Posterior vena cava (tissue), 2 donors: ENCODE measurements around the gene CABLES1. TPM values are rescaled to one million over a fixed set of nuclear protein-coding genes. Genes with fewer than 3 reads are reported as not detected.
"Not testable (repeated sequence)": the region's sequence is repeated elsewhere in the genome, so short reads cannot be mapped to it uniquely, and the experiment has no call there.

ENCODE experiments used
- DNase-seq: peaks from one replicate; pipeline ENCODE4 v3.0.0-alpha.2; 2020; ENCODE audit warnings: low spot score
- intact Hi-C, 2 donors: fragments of 100-400 bp; cut with DNase I; formaldehyde crosslinking; loops; one replicate each; pipeline versions ENCODE4 v1.14.1 to v1.14.2; 2022 to 2023
- long read RNA-seq, 2 donors: library from polyadenylated mRNA; unstranded; transcript quantifications; one replicate each; pipeline ENCODE4 v2.0.0, GENCODE V29; 2020 to 2021
- total RNA-seq, 2 donors: library from RNA; stranded (reverse); fragmentation: NEBNext Ultra II Directional; extraction: Animal tissue kit (Norgen Biotek cat#: 25700); gene quantifications; one replicate each; pipeline ENCODE4 v1.2.1, GENCODE V29; 2021
- donor health status: DM: yes; HTN: yes; CAD: no.
- donor health status: DM: yes; HTN: yes; CAD: no.

CABLES1 gene, protein sequence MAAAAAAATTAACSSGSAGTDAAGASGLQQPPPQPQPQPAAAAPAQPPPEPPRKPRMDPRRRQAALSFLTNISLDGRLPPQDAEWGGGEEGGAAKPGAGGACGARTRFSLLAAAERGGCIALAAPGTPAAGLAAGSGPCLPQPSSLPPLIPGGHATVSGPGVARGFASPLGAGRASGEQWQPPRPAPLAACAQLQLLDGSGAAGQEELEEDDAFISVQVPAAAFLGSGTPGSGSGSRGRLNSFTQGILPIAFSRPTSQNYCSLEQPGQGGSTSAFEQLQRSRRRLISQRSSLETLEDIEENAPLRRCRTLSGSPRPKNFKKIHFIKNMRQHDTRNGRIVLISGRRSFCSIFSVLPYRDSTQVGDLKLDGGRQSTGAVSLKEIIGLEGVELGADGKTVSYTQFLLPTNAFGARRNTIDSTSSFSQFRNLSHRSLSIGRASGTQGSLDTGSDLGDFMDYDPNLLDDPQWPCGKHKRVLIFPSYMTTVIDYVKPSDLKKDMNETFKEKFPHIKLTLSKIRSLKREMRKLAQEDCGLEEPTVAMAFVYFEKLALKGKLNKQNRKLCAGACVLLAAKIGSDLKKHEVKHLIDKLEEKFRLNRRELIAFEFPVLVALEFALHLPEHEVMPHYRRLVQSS
- total RNA-seq, result 10 to 100 TPM in 1 of 2 donors, 1 to 10 TPM in 1; 9.3 to 10.8 TPM
- long read RNA-seq, donor 1, full-length matches to known transcripts, result 5 of 9 reads
- long read RNA-seq, donor 1, partial matches to known transcripts, result 1 of 9 reads
- long read RNA-seq, donor 1, other reads (novel, unspliced or antisense), result 3 of 9 reads
- long read RNA-seq, donor 2, partial matches to known transcripts, result 1 of 3 reads
- long read RNA-seq, donor 2, other reads (novel, unspliced or antisense), result 2 of 3 reads

DNA sequence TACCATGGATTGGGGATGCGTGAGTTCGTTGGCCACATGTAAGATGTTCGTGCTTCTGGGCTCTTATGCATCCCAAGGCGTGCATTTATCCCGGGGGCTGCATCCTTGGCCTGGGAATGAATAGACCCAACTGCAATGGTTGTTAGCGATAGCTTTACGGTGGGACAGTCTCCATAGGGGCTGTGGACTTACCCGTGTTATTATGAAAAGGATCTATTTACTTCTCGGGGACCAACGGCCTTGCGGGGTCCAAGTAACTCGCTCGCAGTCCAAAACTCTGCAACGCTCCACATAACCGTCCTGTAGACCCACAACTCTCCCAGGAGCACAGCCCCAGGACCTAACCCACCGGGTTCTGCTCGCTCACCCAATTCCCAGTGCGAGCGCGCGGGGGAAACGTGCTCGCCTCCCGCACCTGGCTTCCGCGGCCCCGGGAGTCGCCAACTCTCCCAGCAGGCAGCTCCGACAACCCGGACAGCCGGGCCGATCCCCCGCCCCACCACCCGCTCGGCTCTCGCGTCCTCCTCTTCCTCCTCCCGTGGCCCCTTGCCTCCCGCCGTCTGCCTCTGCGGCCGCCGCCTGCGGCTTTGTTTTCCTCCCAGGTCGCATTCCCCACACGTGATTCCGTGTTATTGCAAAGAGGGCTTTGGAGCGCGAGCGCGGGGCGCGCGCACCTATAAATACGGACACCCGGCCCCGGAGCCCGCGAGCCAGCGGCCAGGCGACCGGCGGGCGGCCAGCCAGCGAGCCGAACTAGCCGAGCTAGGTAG lies at the start of gene CABLES1:
TSS of gene CABLES1 (plus strand) at position 706 of the 770 bp plus-strand sequence. CDS start 278 bp downstream, outside the sequence.
- peak; percentile 89 for DNase-seq
- intact Hi-C loops, result loop anchor here (5.0 to 10.0 kb wide), 4 partner anchors 97 to 230 kb away; no protein-coding TSS in a partner anchor

- DNase-seq, result no peak
- intact Hi-C loops, result no loop called here
These were observed 47.9 kb upstream of the CABLES1 start for GRCh38 chr18:23087352-23087751.

DNA sequence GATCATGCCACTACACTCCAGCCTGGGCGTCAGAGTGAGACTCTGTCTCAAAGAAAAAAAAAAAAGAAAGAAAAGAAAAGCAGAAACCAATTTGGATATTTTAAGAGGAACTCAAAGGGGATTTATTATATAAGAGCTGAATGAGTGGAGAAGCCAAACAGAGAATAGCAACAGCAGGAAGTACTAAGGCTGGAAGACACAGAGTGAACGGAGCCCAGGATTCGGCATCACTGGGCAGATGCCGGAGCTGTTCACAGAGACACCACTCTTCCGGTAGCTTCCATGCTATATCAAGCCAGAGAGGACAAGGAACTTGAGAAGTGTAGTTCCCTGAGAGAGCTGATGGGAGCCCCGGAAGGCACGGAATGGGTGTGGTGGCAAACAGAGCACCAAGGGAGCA lies 47.0 kb upstream of the CABLES1 start:
- no peak for DNase-seq
- intact Hi-C loops, result no loop called here

- intact Hi-C loops, result not testable (repeated sequence)
- DNase-seq, result peak; percentile 40
These were observed 44.0 kb upstream of the CABLES1 start for GRCh38 chr18:23091017-23091993.

DNA sequence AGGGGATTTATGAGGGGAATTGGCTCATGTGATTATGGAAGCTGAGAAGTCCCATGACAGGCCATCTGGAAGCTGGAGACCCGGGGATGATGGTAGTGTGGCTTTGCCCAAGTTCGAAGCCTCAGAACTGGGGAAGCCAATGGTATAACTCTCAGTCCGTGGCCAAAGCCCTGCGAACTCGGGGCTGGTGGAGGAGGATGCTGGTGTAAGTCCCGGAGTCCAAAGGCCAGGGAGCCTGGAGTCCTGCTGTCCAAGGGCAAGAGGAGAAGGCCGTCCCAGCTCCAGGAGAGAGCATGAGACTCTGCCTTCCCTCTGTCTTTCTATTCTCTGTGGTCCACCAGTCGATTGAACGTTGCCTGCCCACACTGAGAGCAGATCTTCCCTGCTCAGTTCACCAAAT lies 43.2 kb upstream of the CABLES1 start:
- DNase-seq, result peak; percentile 72
- intact Hi-C loops, result no loop called here

DNA sequence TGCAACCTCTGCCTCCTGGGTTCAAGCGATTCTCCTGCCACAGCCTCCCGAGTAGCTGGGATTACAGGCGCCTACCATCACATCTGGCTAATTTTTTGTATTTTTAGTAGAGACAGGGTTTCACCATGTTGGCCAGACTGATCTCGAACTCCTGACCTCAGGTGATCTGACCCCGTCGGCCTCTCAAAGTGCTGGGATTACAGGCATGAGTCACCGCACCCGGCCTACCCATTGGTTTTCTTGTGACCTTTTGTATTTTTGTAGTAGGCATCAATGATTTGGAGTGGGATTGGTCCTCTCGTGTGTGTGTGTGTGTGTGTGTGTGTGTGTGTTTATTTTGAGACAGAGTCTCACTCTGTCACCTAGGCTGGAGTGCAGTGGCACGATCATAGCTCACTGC lies 42.2 kb upstream of the CABLES1 start:
- intact Hi-C loops, result not testable (repeated sequence)

GRCh38 chr18:23093772-23094171 lies 41.5 kb upstream of the CABLES1 start:
- intact Hi-C loops, result no loop called here
- DNase-seq, result no peak

More for the DNA sequence above, 42.2 kb upstream of the CABLES1 start:
- peak; percentile 47 for DNase-seq

- intact Hi-C loops, result no loop called here
- DNase-seq, result no peak
These were observed 40.7 kb upstream of the CABLES1 start for GRCh38 chr18:23094411-23095190.

DNA sequence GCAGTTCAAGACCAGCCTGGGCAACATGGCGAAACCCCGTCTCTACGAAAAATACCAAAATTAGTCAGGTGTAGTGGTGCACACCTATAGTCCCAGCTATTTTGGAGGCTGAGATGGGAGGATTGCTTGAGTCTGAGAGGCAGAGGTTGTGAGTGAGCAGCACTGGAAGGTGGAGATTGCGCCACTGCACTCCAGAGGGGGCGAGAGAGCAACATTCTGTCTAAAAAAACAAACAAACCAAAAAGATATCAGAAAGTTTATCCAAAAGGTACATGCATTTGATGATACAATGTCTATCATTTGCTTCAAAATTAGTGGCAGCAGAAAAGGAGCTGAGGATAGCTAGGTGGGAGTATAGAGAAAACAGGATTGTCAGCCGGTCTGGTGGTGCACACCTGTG lies 39.8 kb upstream of the CABLES1 start:
- DNase-seq, result no peak
- intact Hi-C loops, result no loop called here

DNA sequence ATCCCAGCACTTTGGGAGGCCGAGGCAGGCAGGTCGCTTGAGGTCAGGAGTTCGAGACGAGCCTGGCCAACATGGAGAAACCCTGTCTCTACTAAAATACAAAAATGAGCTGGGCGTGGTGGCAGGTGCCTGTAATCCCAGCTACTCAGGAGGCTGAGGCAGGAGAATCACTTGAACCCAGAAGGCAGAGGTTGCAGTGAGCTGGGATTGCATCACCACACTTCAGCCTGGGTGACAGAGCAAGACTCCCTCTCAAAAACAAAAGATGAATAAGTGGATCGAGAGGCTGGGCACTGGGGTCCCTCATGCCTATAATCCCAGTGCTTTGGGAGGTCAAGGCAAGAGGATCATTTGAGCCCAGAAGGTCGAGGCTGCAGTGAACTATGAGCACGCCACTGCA lies 38.3 kb upstream of the CABLES1 start:
- DNase-seq, result not testable (repeated sequence)

DNA sequence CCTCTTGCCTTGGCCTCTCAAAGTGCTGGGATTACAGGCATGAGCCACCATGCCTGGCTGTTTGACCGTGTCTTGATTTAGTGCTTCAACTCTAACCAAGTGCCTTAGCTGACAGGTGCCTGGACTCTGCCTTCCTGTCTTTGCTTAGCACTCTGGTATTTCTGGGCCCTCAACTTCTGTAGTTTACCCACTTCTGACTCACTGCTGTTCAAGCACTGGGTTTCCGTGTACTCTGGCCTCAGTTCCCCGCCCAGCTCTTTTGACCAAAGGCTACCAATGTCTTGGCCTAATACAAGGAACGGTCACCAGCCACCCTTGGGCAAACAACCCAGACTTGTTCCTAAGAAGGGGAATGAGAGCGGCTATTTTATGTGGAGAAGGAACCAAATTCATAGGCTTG lies 35.7 kb upstream of the CABLES1 start:
- DNase-seq, result no peak
- intact Hi-C loops, result no loop called here

More for the DNA sequence above, 38.3 kb upstream of the CABLES1 start:
- intact Hi-C loops, result not testable (repeated sequence)

GRCh38 chr18:23101861-23102432 lies 33.3 kb upstream of the CABLES1 start:
- DNase-seq, result peak; percentile 17
- intact Hi-C loops, result no loop called here

- DNase-seq, result peak; percentile 37
These were observed 32.6 kb upstream of the CABLES1 start for GRCh38 chr18:23102493-23103261.

DNA sequence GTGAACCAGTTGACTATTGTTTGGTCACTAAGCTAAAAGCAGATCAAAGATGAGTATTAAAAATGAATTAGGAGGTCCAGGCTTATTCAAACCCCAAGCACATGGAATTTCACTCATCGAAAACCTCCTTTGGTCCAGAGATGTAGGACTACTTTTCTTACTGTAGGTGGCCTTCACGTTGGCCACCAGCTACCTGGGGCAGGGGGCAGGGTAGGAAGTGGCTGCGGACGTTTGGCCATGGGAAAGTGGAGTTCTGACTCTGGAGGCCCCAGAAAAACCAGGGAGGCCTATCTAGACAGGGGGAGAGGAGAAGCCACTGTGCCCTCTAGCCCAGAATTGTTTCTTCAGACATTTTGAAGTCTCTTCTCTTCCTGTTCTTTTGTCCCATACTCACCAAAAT lies 31.8 kb upstream of the CABLES1 start:
- peak; percentile 67 for DNase-seq
- intact Hi-C loops, result no loop called here

More at GRCh38 chr18:23102493-23103261, 32.6 kb upstream of the CABLES1 start:
- intact Hi-C loops, result no loop called here

GRCh38 chr18:23105030-23105429 lies 30.3 kb upstream of the CABLES1 start:
- no peak for DNase-seq
- intact Hi-C loops, result no loop called here

- intact Hi-C loops, result no loop called here
- peak; percentile 67 for DNase-seq
These were observed 29.6 kb upstream of the CABLES1 start for GRCh38 chr18:23105581-23106219.
